Osteoblast (primary cell): ENCODE measurements around the gene ECD. TPM values are rescaled to one million over a fixed set of nuclear protein-coding genes. Genes with fewer than 3 reads are reported as not detected.

Experiments
- DNase-seq: peaks from one replicate; pipeline ENCODE4 v3.0.0; 2011; ENCODE audit warnings: low spot score, mixed read lengths; ENCODE audit not compliant: insufficient read length; ENCODE audit errors: missing footprints
- H2AFZ ChIP-seq: 2 replicates; pipeline ENCODE4 v1.6.0; 2011; ENCODE audit warnings: mild to moderate bottlenecking, low read length
- H3K27ac ChIP-seq: 2 replicates; pipeline ENCODE4 v1.5.1; 2011; ENCODE audit warnings: mild to moderate bottlenecking, low read depth, low read length, moderate library complexity
- H3K27me3 ChIP-seq: 2 replicates; pipeline ENCODE4 v1.6.0; 2012; ENCODE audit warnings: mild to moderate bottlenecking, control low read depth, inconsistent platforms, low read length, moderate library complexity; ENCODE audit not compliant: insufficient read depth
- H3K36me3 ChIP-seq: 2 replicates; pipeline ENCODE4 v1.5.1; 2011; ENCODE audit warnings: mild to moderate bottlenecking, low read length, control low read depth, moderate library complexity; ENCODE audit not compliant: insufficient read depth
- H3K4me1 ChIP-seq: 2 replicates; pipeline ENCODE4 v1.5.1; 2011; ENCODE audit warnings: mild to moderate bottlenecking, low read length, control low read depth, moderate library complexity; ENCODE audit not compliant: insufficient read depth
- H3K4me2 ChIP-seq: 2 replicates; pipeline ENCODE4 v1.6.0; 2011; ENCODE audit warnings: mild to moderate bottlenecking, low read length; ENCODE audit not compliant: insufficient read depth
- H3K4me3 ChIP-seq: fragments of 200-600 bp; sonication (generic); 3 replicates; pipeline ENCODE4 v1.5.1; 2012; ENCODE audit warnings: mild to moderate bottlenecking, low read length, inconsistent platforms; ENCODE audit not compliant: insufficient read depth
- H3K79me2 ChIP-seq: 2 replicates; pipeline ENCODE4 v1.6.0; 2012; ENCODE audit warnings: mild to moderate bottlenecking, low read length, control low read depth, inconsistent platforms; ENCODE audit not compliant: insufficient read depth
- H3K9me3 ChIP-seq: 2 replicates; pipeline ENCODE4 v1.5.1; 2011; ENCODE audit warnings: low read depth, low read length, control low read depth
- H4K20me1 ChIP-seq: 2 replicates; pipeline ENCODE4 v1.6.0; 2012; ENCODE audit warnings: mild to moderate bottlenecking, low read length, control low read depth; ENCODE audit not compliant: insufficient read depth
- total RNA-seq: library from RNA; depleted of rRNA; stranded (reverse); fragments of >200 nt; gene quantifications from 2 replicates; pipeline ENCODE4 v1.2.3, GENCODE V29; 2012
- TF ChIP-seq, protein P1 (sequence below): IDR thresholded peaks from 2 replicates; pipeline ENCODE4 v1.5.1; 2011; ENCODE audit warnings: mild to moderate bottlenecking, low read depth, low read length, moderate library complexity; ENCODE audit errors: extremely low read depth

ECD gene
- total RNA-seq, 1 donor, result 35.5 TPM

DNA sequence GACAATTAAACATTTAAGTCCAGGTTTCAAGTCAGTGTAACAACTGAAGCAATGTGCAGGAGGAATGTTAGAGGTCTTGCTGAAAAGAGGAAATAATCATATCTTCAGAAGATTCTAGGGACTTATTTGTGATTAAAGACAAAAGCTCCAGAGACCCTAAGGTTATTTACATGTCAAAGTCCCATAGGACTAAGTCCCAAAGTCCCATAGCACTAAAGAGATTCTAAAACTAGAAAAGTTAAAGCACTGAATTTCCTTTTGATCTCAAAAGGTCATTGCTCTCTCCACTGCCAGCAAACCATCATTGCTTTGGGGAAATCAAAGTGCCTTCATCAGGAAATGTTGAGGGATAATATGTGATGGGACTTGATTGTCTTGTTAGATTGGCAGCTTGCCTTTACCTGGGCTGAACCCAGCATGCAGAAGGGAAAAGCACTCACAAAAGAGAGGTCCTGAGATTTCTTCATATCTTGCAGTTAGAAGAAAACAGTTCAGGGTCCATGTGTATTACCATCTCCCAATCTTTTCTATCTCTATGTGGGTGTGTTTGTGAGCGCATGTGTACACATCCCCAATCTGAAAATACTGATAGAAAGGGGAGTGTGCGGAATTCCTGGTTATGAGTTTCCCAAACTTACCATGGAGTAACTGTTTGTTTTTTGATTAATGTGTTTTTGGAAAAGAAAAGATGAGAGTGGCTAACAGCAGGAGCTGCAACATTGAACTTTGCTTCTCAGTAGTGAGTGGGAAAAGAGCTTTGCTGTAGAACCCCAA, 35.7 kb downstream of the ECD start:
- peaks cover 70% of the 10 kb centered on the region for H3K36me3 ChIP-seq
- no peaks in the 10 kb centered on the region for H4K20me1 ChIP-seq
- TF ChIP-seq, protein P1, sequence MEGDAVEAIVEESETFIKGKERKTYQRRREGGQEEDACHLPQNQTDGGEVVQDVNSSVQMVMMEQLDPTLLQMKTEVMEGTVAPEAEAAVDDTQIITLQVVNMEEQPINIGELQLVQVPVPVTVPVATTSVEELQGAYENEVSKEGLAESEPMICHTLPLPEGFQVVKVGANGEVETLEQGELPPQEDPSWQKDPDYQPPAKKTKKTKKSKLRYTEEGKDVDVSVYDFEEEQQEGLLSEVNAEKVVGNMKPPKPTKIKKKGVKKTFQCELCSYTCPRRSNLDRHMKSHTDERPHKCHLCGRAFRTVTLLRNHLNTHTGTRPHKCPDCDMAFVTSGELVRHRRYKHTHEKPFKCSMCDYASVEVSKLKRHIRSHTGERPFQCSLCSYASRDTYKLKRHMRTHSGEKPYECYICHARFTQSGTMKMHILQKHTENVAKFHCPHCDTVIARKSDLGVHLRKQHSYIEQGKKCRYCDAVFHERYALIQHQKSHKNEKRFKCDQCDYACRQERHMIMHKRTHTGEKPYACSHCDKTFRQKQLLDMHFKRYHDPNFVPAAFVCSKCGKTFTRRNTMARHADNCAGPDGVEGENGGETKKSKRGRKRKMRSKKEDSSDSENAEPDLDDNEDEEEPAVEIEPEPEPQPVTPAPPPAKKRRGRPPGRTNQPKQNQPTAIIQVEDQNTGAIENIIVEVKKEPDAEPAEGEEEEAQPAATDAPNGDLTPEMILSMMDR, result no peak
- no peak overlapping the region for H2AFZ ChIP-seq
- H3K4me2 ChIP-seq, result no peak overlapping the region
- DNase-seq, result no peak
- H3K4me1 ChIP-seq, result no peaks in the 10 kb centered on the region
- no peaks in the 10 kb centered on the region for H3K79me2 ChIP-seq
- no peaks in the 10 kb centered on the region for H3K9me3 ChIP-seq
- no peak overlapping the region for H3K27ac ChIP-seq
- H3K27me3 ChIP-seq, result no peaks in the 10 kb centered on the region
- no peak overlapping the region for H3K4me3 ChIP-seq

DNA sequence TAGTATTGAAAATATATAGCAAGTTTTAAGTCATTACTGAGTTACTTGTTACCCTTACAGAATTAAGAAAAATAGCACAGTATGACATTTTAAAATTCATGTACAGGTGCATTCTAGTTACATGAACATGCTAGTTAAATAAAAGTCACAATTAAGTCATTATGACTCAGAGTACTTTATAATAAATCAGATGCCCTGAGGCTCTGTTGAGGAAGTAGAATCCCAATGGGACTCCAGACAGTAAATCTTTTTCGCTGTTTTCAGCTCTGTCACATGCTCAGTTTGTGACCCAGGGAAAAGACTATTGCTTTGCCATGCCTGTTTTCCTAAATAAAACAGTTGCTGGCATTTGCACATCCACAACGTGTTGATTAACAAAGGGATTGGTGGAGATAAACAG, 36.5 kb downstream of the ECD start:
- Histone ChIP-seq H3K4me3 (no peak overlapping the region), H3K27me3 (no peaks in the 10 kb centered on the region), H3K79me2 (no peaks in the 10 kb centered on the region), H3K27ac (no peak overlapping the region), H3K4me2 (no peak overlapping the region), H3K36me3 (peaks cover 67% of the 10 kb centered on the region), H2AFZ (no peak overlapping the region), H3K4me1 (no peaks in the 10 kb centered on the region), H3K9me3 (no peaks in the 10 kb centered on the region), H4K20me1 (no peaks in the 10 kb centered on the region)
- TF ChIP-seq, protein P1, result no peak
- no peak for DNase-seq

DNA sequence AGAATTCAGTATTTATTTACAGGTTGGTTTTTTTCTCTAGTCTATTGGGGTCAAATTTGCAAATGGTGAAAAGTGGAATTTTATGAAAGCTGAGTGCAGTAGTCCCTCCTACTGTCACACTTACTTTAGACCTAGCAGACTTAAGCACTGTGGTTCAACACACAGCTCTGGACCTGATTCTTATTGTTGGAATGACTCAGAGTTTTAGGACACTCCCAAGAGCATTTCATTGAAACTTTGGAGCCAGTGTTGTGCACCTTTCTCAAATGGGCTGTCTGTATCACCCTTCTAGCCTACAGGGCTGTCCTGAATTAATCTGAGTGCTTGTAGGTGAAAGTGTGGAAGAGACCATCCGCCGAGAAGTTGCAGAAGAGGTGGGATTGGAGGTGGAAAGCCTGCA, 41.5 kb downstream of the ECD start:
- H3K36me3 ChIP-seq, result peaks cover 43% of the 10 kb centered on the region
- H3K4me1 ChIP-seq, result no peaks in the 10 kb centered on the region
- H3K27me3 ChIP-seq, result no peaks in the 10 kb centered on the region
- no peak overlapping the region for H3K27ac ChIP-seq
- H2AFZ ChIP-seq, result no peak overlapping the region
- no peaks in the 10 kb centered on the region for H3K79me2 ChIP-seq
- H4K20me1 ChIP-seq, result no peaks in the 10 kb centered on the region
- no peaks in the 10 kb centered on the region for H3K9me3 ChIP-seq
- no peak overlapping the region for H3K4me2 ChIP-seq
- TF ChIP-seq, protein P1, result no peak
- DNase-seq, result peak; percentile 31
- H3K4me3 ChIP-seq, result no peak overlapping the region

DNA sequence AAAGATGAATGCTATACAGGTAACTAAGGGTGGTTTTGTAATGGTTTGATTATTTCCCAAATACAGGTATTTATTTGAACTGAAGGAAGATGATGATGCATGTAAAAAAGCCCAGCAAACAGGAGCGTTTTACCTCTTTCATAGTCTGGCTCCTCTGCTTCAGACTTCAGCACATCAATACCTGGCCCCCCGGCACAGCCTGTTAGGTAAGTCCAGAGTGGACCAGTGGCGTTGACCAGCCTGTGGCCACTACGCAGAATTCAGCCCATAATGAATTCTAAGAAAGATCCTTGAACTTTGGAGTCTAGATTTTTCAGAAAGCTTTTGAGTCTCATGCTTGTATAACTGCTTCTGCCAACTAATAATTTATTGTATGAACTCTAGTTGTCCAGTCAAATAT, 47.9 kb downstream of the ECD start:
- Histone ChIP-seq H4K20me1 (no peaks in the 10 kb centered on the region), H3K27ac (no peak overlapping the region), H2AFZ (no peak overlapping the region), H3K9me3 (no peaks in the 10 kb centered on the region), H3K4me1 (peaks cover 10% of the 10 kb centered on the region), H3K27me3 (no peaks in the 10 kb centered on the region), H3K36me3 (peaks cover 9% of the 10 kb centered on the region), H3K4me2 (no peak overlapping the region), H3K79me2 (no peaks in the 10 kb centered on the region), H3K4me3 (no peak overlapping the region)
- TF ChIP-seq, protein P1, result no peak
- no peak for DNase-seq
